HEK293T (cell line): Measurements from ENCODE around the gene SUSD1.

Source experiments
- ARNT ChIP-seq: fragments of 450-650 bp; IDR thresholded peaks from 2 replicates; pipeline ENCODE4 v1.6.1; 2017; ENCODE audit warnings: mild to moderate bottlenecking
- BHLHE40 ChIP-seq: fragments of 450-650 bp; IDR thresholded peaks from 2 replicates; pipeline ENCODE4 v1.6.1; 2016; ENCODE audit warnings: mild to moderate bottlenecking, moderate library complexity, borderline replicate concordance
- ELF4 ChIP-seq: fragments of 450-650 bp; IDR thresholded peaks from 2 replicates; pipeline ENCODE4 v1.6.1; 2017; ENCODE audit warnings: antibody characterized with exemption
- FOXA1 ChIP-seq: fragments of 450-650 bp; IDR thresholded peaks from 2 replicates; pipeline ENCODE4 v1.6.1; 2016; ENCODE audit warnings: mild to moderate bottlenecking
- FOXK2 ChIP-seq: fragments of 450-650 bp; IDR thresholded peaks from 2 replicates; pipeline ENCODE4 v1.6.1; 2016; ENCODE audit warnings: mild to moderate bottlenecking
- FOXM1 ChIP-seq: fragments of 450-650 bp; IDR thresholded peaks from 2 replicates; pipeline ENCODE4 v1.6.1; 2017; ENCODE audit warnings: mild to moderate bottlenecking, borderline replicate concordance
- HDGF ChIP-seq: fragments of 450-650 bp; IDR thresholded peaks from 2 replicates; pipeline ENCODE4 v1.6.1; 2017; ENCODE audit warnings: antibody characterized with exemption, borderline replicate concordance
- NFRKB ChIP-seq: fragments of 450-650 bp; IDR thresholded peaks from 2 replicates; pipeline ENCODE4 v1.6.1; 2016; ENCODE audit warnings: mild to moderate bottlenecking, moderate library complexity
- SP1 ChIP-seq: fragments of 450-650 bp; IDR thresholded peaks from 2 replicates; pipeline ENCODE4 v1.6.1; 2017
- SUZ12 ChIP-seq: fragments of 450-650 bp; IDR thresholded peaks from 2 replicates; pipeline ENCODE4 v1.6.1; 2016; ENCODE audit warnings: mild to moderate bottlenecking
- TARDBP ChIP-seq: fragments of 450-650 bp; IDR thresholded peaks from 2 replicates; pipeline ENCODE4 v1.6.1; 2016
- ZNF384 ChIP-seq: fragments of 450-650 bp; IDR thresholded peaks from 2 replicates; pipeline ENCODE4 v1.6.1; 2016
- TF ChIP-seq, protein P1 (sequence below): fragments of 450-650 bp; IDR thresholded peaks from 2 replicates; pipeline ENCODE4 v1.6.1; 2016

DNA sequence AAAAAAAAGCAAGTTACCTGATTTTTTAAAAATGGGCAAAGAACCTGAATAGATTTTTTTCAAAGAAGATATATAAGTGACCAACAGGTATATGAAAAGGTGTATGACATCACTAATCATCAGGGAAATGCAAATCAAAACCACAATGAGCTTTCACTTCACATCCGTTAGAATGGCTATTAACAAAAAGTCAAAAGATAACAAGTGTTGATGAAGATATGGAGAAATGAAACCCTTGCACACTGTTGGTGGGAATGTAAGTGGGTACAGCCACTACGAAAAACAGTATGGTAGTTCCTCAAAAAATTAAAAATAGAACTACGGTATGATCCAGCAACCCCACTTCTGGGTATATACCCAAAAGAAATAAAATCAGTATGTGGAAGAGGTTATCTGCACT, 143.7 kb downstream of the SUSD1 start:
- TF ChIP-seq FOXK2 = no peak
- no peak for TF ChIP-seq FOXM1
- no peak for TF ChIP-seq SP1
- no peak for TF ChIP-seq ELF4
- TF ChIP-seq SUZ12 = no peak
- TF ChIP-seq ARNT = no peak
- TF ChIP-seq, protein P1, sequence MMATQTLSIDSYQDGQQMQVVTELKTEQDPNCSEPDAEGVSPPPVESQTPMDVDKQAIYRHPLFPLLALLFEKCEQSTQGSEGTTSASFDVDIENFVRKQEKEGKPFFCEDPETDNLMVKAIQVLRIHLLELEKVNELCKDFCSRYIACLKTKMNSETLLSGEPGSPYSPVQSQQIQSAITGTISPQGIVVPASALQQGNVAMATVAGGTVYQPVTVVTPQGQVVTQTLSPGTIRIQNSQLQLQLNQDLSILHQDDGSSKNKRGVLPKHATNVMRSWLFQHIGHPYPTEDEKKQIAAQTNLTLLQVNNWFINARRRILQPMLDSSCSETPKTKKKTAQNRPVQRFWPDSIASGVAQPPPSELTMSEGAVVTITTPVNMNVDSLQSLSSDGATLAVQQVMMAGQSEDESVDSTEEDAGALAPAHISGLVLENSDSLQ = no peak
- TF ChIP-seq TARDBP = no peak
- TF ChIP-seq ZNF384 = no peak
- no peak for TF ChIP-seq BHLHE40
- TF ChIP-seq HDGF = no peak
- TF ChIP-seq NFRKB = no peak
- no peak for TF ChIP-seq FOXA1
